Heart right ventricle (tissue), 16 donors: Measurements from ENCODE around the gene COPS2. TPM values are rescaled to one million over a fixed set of nuclear protein-coding genes. Genes with fewer than 3 reads are reported as not detected.

Experiments
- ATAC-seq, 8 donors: fragments of 200-7000 bp; cut with Tn5 transposase; one replicate each; pipeline ENCODE4 v1.9.1; 2020; ENCODE audit warnings: mild to moderate bottlenecking in 8 of 8, moderate library complexity in 8 of 8, moderate number of reproducible peaks in 1 of 8
- DNase-seq, 2 donors: peaks; one replicate each; pipeline ENCODE4 v3.0.0-alpha.2; 2020
- H3K27ac ChIP-seq, 10 donors: fragments of 200-600 bp; sonication (generic) in 2 of 10; one replicate each; pipeline versions ENCODE4 v1.5.0 to v1.8.0; 2020 to 2022; ENCODE audit warnings: mild to moderate bottlenecking in 3 of 10
- H3K27me3 ChIP-seq, 7 donors: fragments of 200-600 bp; one replicate each; pipeline ENCODE4 v1.8.0; 2021 to 2022; ENCODE audit warnings: mild to moderate bottlenecking in 2 of 7
- H3K36me3 ChIP-seq, 9 donors: fragments of 200-600 bp; sonication (generic) in 1 of 9; one replicate each; pipeline versions ENCODE4 v1.5.0 to v1.8.0; 2020 to 2022; ENCODE audit warnings: mild to moderate bottlenecking in 2 of 9
- H3K4me1 ChIP-seq, 9 donors: fragments of 200-600 bp; sonication (generic) in 1 of 9; one replicate each; pipeline versions ENCODE4 v1.5.0 to v1.8.0; 2020 to 2022; ENCODE audit warnings: mild to moderate bottlenecking in 4 of 9
- H3K4me3 ChIP-seq, 10 donors: fragments of 200-600 bp; sonication (generic) in 2 of 10; one replicate each; pipeline versions ENCODE4 v1.5.0 to v1.8.0; 2020 to 2022; ENCODE audit warnings: mild to moderate bottlenecking in 7 of 10, moderate library complexity in 2 of 10
- H3K9me3 ChIP-seq, 11 donors: fragments of 200-600 bp in 10 of 11; sonication (generic) in 2 of 11; one replicate each; pipeline versions ENCODE4 v1.5.0 to v1.8.0; 2013 to 2022; ENCODE audit warnings: mild to moderate bottlenecking in 2 of 11, control low read depth in 1 of 11, moderate library complexity in 1 of 11
- CTCF ChIP-seq, 9 donors: fragments of 200-600 bp; sonication (generic) in 2 of 9; IDR thresholded peaks; one replicate each; pipeline versions ENCODE4 v1.5.0 to v1.8.0; 2021 to 2022; ENCODE audit warnings: antibody characterized with exemption in 9 of 9, mild to moderate bottlenecking in 5 of 9, moderate library complexity in 1 of 9
- WGBS, 2 donors: extraction: QIAGEN DNeasy Blood & Tissue Kit; methylation state at CpG; one replicate each; pipeline ENCODE4 v1.1.7; 2013; ENCODE audit warnings: inconsistent platforms in 1 of 2; 5-methylcytosine and 5-hydroxymethylcytosine counted together
- intact Hi-C, 10 donors: fragments of 100-400 bp; cut with DNase I; formaldehyde crosslinking; loops; one replicate each; pipeline versions ENCODE4 v1.11.1 to v1.14.2; 2022
- long read RNA-seq, 3 donors: library from polyadenylated mRNA; unstranded; transcript quantifications; one replicate each; pipeline ENCODE4 v2.0.0, GENCODE V29; 2020 to 2021
- polyA plus RNA-seq, 2 donors: library from polyadenylated mRNA; stranded (reverse); fragments of 200-250 nt; gene quantifications; one replicate each; pipeline ENCODE4 v1.2.3, GENCODE V29; 2013
- total RNA-seq, 10 donors: library from RNA; stranded (reverse); fragmentation: NEBNext Ultra II Directional in 3 of 10; extraction: Animal tissue kit (Norgen Biotek cat#: 25700) in 3 of 10; gene quantifications; one replicate each; pipeline versions ENCODE4 v1.2.1 to v1.2.4, GENCODE V29; 2021 to 2023
- donor health status: Arrhythmogenic right ventricular cardiomyopathy.
- donor health status: ischemic (EF 13 %, LVEDD 7.1; RV severe dilation, severe dysfunction).
- donor health status: healthy with polysubstance abuse.
- donor health status: DM: no; HTN: yes; CAD: no.
- donor health status: DM: no; HTN: no; CAD: no.
- donor health status: ischemic (EF 25% LVEDD 6.9; RV normal size, moderate dysfunction).
- donor health status: ischemic (EF 25% LVEDD 5.7; RV mildly dilated, moderate dysfunction).
- donor health status: healthy.
- donor health status: DM: yes; HTN: yes; CAD: no.
- donor health status: Ischemic cardiomyopathy.
- donor health status: ischemic (EF 35%, LVEDD 5.7; RV mildly dilated, moderate dysfunction).
- donor health status: nonischemic (EF 11% LVEDD 7.7; RV severe dilation, severe dysfunction).
- donor health status: DM: yes; HTN: yes; CAD: no.
- donor health status: PGD.
- donor health status: ischemic (EF 29% LVEDD 5.4; RV normal size, mild dysfunction).
- donor health status: nonischemic (EF 23%, LVEDD 6.1; RV moderate dilation, normal function).

The COPS2 gene
- total RNA-seq (10 to 100 TPM; 71.3 to 91.8 (median 86.8) TPM), polyA plus RNA-seq (10 to 100 TPM; 23.8 to 40.6 TPM)
- long read RNA-seq, donor 1, full-length matches to known transcripts, result 64 of 69 reads
- long read RNA-seq, donor 1, partial matches to known transcripts, result 2 of 69 reads
- long read RNA-seq, donor 1, other reads (novel, unspliced or antisense), result 3 of 69 reads
- long read RNA-seq, donor 2, full-length matches to known transcripts, result 63 of 69 reads
- long read RNA-seq, donor 2, partial matches to known transcripts, result 4 of 69 reads
- long read RNA-seq, donor 2, other reads (novel, unspliced or antisense), result 2 of 69 reads
- long read RNA-seq, donor 3, full-length matches to known transcripts, result 226 of 253 reads
- long read RNA-seq, donor 3, partial matches to known transcripts, result 9 of 253 reads
- long read RNA-seq, donor 3, other reads (novel, unspliced or antisense), result 18 of 253 reads

DNA sequence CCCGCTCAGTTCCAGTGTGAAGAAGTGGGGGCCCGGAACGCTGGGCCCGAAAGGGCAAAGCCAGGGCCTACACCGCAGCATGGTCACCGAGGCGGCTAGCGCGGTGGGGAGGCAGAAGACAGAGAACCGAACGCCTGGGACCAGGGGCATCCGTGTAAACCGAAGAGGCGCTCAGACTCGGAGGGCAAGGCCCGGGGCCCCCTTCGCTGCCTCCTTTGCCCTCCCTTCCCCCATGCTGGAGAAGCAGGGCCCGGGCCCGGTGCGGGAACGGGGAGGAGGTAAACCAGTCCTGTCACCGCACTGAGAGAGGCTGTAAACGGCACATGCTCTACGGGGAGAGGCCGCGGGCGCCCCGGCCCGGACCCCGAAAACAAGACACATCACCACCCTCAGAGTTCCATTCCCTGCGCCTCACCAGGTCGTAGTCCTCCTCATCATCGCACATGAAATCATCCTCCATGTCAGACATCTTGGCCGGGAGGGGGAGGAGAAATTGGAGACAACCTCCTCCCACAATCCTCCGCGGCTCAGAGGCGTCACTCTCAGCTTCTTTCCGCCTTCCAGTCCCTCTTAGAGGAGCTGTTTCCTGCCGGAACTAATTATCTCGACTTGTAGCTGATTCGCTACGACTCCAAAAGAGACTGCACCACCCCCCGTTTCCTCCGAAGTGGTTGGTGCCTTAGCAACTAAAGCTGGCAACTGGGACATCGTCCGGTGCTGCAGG, at the start of gene COPS2:
Gene COPS2, minus strand, starts transcription at position 490 of the 724 bp plus-strand sequence. Its CDS starts 21 bp downstream, at position 469.
- Histone ChIP-seq H3K4me1 (peaks cover 2 to 58% (median 41%) of the 10 kb centered on the region in 9 donors), H3K27me3 (no peaks in the 10 kb centered on the region), H3K4me3 (peak within 1 kb of the TSS; percentile 84 to 98 (median 92)), H3K27ac (peak within 1 kb of the TSS; percentile 45 to 94 (median 88)), H3K9me3 (no peaks in the 10 kb centered on the region), H3K36me3 (peaks cover 0 to 6% (median 0%) of the 10 kb centered on the region in 9 donors)
- intact Hi-C loops, result loop anchor here in 2 of 10 donors (5.0 to 10.0 kb wide), 4 partner anchors 110 to 820 kb away; partner anchors contain the start of genes DTWD1 (in 1 of the 2), DUT (in 1 of the 2), FAM227B (in 1 of the 2) and FGF7 (in 1 of the 2)
- ATAC-seq (peak; percentile 98 to 99 (median 99)), DNase-seq (peak; percentile 86 to 96)
- 0% methylated on average over 46 of the region's 46 CpGs for WGBS, 2 donors
- peak in 1 of 9 donors; percentile 9 for TF ChIP-seq CTCF (IDR thresholded peaks at IDR 0.05)

DNA sequence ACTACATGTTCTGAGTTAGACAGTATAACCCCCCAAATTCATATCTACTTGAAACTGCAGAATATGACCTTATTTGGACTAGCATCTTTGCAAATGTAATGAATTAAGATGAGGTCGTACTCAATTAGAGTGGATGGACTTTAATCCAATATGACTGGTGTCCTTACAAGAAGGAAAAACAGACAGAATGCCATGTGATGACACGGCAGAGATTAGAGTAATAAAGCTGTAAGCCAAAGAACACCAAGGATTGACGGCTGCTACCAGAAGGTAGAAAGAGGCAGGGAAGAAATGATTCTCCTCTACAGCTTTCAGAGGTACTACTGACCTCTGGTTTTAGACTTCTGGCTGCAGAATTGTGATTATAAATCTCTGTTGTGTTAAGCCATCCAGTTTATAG, 44.9 kb upstream of the COPS2 start:
- Histone ChIP-seq H3K4me1 (peaks cover 0 to 20% (median 16%) of the 10 kb centered on the region in 9 donors), H3K9me3 (peaks cover 0 to 10% (median 0%) of the 10 kb centered on the region in 11 donors), H3K36me3 (peaks cover 0 to 41% (median 0%) of the 10 kb centered on the region in 9 donors), H3K27ac (peak overlapping the region in 1 of 10 donors; percentile 17), H3K4me3 (no peak overlapping the region), H3K27me3 (no peaks in the 10 kb centered on the region)
- ATAC-seq (no peak), DNase-seq (no peak)
- WGBS, 2 donors, result 71 to 80% methylated on average over 3 of the region's 3 CpGs
- intact Hi-C loops, result no loop called here
- TF ChIP-seq CTCF (IDR thresholded peaks at IDR 0.05), result no peak

- peak overlapping the region in 3 of 10 donors; percentile 10 to 50 (median 17) for H3K27ac ChIP-seq
- H3K4me1 ChIP-seq, result peaks cover 0 to 20% (median 16%) of the 10 kb centered on the region in 9 donors
- no peak for TF ChIP-seq CTCF (IDR thresholded peaks at IDR 0.05)
- intact Hi-C loops, result no loop called here
- WGBS, 2 donors, result 30 to 34% methylated on average over 3 of the region's 3 CpGs
- H3K27me3 ChIP-seq, result no peaks in the 10 kb centered on the region
- H3K9me3 ChIP-seq, result peaks cover 0 to 4% (median 0%) of the 10 kb centered on the region in 11 donors
- no peak for ATAC-seq
- H3K4me3 ChIP-seq, result no peak overlapping the region
- peaks cover 0 to 35% (median 0%) of the 10 kb centered on the region in 9 donors for H3K36me3 ChIP-seq
- no peak for DNase-seq
Observed at GRCh38 chr15:49199666-49200065, 44.3 kb upstream of the COPS2 start.

DNA sequence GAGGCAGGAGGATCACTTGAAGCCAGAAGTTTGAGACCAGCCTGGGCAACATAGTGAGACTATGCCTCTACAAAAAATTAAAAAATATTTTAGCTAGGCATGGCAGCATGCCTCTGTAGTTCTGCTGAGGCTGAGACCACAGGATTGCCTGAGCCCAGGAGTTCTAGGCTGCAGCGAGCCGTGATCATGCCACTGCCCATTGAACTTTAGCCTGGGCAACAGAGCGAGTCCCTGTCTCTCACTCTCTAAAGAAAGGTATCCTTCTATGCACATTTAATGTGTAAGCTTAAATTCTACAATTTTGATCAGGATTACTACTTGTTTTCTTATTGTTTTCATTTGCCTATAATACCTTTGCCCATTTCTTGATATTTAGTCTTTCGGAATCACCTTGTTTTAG, 41.5 kb upstream of the COPS2 start:
- no peak for DNase-seq
- no peaks in the 10 kb centered on the region for H3K27me3 ChIP-seq
- intact Hi-C loops, result no loop called here

More for the DNA sequence above, 41.5 kb upstream of the COPS2 start:
- no peak for TF ChIP-seq CTCF (IDR thresholded peaks at IDR 0.05)
- no peak overlapping the region for H3K27ac ChIP-seq
- H3K4me1 ChIP-seq, result peaks cover 0 to 20% (median 16%) of the 10 kb centered on the region in 9 donors
- H3K4me3 ChIP-seq, result no peak overlapping the region
- WGBS, 2 donors, result 97 to 99% methylated on average over 4 of the region's 4 CpGs
- ATAC-seq, result no peak
- peaks cover 0 to 8% (median 0%) of the 10 kb centered on the region in 9 donors for H3K36me3 ChIP-seq
- H3K9me3 ChIP-seq, result no peaks in the 10 kb centered on the region
